ENCODE data around the gene SLC25A48.
A peak's percentile ranks its signal among the peaks of the same experiment; 100 is the strongest.

The SLC25A48 gene, protein sequence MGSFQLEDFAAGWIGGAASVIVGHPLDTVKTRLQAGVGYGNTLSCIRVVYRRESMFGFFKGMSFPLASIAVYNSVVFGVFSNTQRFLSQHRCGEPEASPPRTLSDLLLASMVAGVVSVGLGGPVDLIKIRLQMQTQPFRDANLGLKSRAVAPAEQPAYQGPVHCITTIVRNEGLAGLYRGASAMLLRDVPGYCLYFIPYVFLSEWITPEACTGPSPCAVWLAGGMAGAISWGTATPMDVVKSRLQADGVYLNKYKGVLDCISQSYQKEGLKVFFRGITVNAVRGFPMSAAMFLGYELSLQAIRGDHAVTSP

GRCh38 chr5:135834639-135835529 is at the start of gene SLC25A48:
SLC25A48 (plus strand) TSS chr5:135834663; CDS start chr5:135834848, 185 bp downstream.
- peak in 1 of 2 experiments; percentile 4 for DNase-seq

GRCh38 chr5:135800656-135801055 is 33.8 kb upstream of the SLC25A48 start:
- no peak for DNase-seq

DNA sequence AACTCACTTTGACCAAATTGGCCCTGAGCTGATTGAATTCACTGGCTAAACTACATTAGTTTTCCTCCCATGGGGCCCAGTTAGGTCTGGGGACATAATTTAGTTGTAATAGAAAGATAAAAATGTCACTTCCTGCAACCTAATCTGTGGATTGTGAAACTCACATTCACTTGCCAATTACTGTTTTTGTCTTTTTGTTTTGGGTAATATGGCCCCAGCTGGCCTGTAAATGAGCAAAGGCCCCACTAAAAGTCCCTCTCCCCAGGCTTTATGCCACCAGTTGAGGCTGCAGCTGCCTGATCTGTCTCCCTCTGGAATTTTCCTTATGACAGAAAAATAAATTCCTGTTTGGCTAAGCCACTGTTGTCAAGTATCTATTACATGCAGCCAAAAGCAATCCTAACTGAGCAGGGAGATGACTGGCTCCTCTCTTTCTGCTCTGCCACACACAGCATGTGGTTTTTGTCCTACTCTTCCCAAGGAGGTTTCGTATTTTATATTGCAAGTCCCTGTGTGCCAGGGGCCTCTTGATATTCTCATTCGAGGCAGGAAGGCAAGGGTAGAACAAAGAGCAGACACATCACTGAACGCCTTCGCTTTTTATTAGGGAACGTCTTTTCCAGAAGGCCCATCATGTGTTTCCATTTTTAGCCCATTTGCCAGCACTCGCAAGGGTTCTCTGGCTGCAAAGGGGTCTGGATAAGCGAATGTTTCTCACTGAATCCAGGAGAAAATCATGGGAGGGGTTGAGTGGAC is 24.1 kb upstream of the SLC25A48 start:
- DNase-seq: no peak

DNA sequence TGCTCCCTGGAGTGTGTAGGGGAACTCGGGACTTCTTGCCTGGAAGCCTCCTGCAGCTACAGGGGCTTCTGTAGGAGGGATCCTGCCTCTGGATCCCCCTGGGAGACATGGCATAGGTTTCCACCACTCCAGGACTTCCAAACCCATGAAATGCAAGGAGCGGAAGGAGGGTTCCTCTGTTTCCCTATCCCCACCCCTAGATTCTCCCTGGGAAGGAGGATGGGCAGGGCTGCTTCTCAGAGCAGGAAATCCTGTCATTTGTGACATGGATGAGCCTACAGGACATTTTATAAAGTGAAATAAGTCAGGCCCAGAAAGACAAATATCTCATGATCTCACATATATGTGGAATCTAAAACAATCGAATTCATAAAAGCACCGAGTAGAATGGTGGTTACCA is 23.5 kb upstream of the SLC25A48 start:
- DNase-seq: no peak

DNA sequence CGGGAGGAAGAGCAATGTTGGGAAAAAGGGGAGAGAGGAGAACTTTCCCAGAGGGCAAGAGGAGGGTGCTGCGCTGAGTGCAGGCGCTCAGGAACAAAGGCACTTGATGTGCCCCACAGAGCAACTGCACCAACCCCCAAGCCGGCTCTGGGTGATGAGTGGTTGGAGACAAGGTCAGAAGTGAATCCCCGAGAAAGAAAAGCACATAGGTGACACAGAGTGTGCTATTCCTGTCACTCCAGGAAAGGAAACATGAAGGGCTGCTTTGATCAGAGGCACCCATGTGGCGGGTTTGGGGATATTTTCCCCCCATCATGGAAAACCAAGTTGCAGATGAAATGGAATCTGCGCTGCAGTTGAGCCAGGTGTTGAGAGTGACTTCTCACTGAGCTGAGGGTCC is 20.7 kb upstream of the SLC25A48 start:
- no peak for DNase-seq

GRCh38 chr5:135814316-135814715 is 20.1 kb upstream of the SLC25A48 start:
- DNase-seq: no peak

- DNase-seq: no peak
Measured at GRCh38 chr5:135814812-135815211, 19.7 kb upstream of the SLC25A48 start.

- no peak for DNase-seq
Measured at GRCh38 chr5:135821061-135821801, 13.2 kb upstream of the SLC25A48 start.

GRCh38 chr5:135821802-135822201 is 12.7 kb upstream of the SLC25A48 start:
- no peak for DNase-seq

DNA sequence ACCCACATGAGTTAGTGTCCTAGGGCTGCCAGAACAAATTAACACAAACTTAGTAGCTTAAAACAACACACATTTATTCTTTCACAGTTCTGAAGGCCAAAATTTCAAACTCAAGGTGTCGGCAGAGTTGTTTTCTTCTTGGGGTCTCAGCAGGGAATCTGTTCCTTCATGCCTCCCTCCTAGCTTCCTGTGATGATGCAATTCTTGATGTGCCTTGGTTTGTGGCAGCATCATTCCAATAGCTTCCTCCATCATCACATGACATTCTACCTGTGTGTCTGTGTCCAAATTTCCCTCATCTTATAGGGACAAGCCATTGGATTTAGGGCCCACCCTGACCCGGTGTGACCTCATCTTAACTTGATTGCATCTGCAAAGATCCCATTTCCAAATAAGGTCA is 12.2 kb upstream of the SLC25A48 start:
- no peak for DNase-seq

- DNase-seq: no peak
Measured at GRCh38 chr5:135822959-135823358, 11.5 kb upstream of the SLC25A48 start.

DNA sequence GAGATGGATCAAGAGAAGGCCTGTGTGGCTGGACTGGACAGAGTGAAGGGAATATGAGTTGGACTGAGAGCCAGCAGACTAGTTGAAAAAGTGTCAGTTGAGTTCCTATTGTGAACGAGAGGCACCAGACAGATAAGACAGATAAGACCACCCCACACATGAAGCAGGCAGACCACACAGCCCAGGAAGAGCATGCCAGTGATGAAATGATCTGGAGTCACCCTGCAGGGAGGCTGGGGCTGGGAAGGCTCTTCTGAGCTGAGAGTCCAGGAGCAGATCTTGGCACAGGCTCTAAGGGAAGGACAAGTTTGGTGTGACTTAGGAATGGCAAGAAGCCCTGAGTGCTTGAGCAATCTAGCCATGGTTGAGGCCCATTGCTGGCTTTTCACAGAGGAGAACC is 10.6 kb upstream of the SLC25A48 start:
- DNase-seq: no peak

- no peak for DNase-seq
Measured at GRCh38 chr5:135824541-135825041, 9.9 kb upstream of the SLC25A48 start.

DNA sequence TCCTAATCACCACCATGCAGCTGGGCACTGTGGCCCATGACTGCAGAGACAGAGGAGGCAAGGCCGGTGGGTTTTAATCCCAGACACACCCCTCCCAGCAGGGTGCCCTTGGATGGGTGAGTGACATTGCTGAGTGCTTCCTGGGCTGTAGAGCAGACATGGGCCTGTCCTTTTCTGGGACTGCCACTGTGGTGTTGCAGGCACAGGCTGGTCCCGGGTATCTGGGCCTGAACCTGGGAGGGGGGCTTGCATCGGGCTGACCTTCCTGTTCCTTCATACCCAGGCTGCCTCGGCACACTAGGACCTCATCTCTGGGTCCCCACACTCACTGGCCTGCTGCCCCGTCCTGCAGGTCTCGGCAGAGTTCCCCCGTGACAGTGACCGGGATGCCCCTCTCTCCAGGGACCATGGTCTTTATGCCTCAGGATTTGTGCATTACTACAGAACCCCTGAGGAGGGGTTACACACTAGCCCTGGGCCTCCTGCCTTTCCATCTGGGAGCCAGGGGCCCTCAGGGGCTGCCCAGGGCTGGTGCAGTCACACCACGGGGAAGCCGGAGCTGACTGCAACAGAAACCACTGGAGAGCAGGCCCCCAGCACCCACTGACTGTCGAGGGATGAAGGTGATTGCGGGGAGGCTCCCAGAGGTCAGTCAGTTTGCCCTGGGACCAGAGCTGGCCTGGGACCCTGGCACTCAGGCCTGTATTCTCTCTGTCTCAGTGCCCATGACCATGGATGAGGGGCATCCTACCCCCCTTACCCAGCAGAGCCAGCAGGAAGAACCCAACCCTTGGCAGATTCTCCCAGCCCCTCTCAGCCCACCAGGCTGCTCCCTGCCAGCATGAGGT is 8.9 kb upstream of the SLC25A48 start:
- DNase-seq: no peak

DNA sequence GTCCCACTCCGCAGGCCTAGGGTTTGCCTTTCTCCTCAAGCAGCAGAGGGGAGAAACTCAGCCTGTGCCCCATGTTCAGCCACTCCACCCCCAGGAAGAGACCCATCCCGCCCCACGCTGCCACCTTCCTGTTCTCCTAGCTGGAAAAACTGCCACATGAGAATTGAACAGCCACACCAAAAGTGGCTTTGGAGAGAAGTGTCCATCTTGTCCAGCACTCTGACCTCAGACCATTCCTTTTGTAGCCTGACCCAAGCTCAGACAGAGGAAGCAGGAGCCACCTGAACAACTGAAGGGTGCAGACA is 8.3 kb upstream of the SLC25A48 start:
- no peak for DNase-seq

DNA sequence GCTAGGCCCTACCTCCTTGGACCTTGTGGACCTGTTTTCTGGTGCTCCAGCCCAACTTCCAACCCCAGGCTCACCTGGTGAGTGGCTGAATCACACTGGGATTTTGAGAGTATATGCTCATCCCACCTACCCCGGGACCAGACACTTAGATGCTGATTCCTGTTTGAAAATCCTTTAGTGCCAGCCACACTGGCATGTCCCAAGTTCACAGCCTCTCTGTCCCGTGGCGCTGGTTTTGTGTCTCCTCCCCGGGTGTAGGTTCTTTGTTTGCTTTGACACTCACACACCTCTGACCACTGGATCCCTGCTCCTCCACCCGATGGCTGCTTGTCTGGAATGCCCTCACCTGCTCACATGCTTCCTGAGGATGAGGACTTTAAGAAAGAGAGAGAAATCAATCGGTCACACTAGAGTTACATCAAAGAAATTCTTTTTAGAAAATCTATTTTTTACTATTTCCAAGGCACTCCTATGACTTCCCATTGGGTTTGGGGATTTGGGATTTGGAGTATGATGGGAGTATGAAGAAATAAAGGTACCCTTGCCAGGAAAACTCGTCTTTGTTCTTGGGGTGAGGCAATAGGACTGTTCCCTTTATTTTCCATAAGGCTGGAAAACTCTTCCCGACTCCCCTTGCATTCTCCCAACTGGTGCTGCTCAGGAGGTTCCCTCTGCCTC is 7.3 kb upstream of the SLC25A48 start:
- DNase-seq: no peak

GRCh38 chr5:135827965-135828781 is 6.3 kb upstream of the SLC25A48 start:
- no peak for DNase-seq

GRCh38 chr5:135828782-135829127 is 5.7 kb upstream of the SLC25A48 start:
- no peak for DNase-seq

DNA sequence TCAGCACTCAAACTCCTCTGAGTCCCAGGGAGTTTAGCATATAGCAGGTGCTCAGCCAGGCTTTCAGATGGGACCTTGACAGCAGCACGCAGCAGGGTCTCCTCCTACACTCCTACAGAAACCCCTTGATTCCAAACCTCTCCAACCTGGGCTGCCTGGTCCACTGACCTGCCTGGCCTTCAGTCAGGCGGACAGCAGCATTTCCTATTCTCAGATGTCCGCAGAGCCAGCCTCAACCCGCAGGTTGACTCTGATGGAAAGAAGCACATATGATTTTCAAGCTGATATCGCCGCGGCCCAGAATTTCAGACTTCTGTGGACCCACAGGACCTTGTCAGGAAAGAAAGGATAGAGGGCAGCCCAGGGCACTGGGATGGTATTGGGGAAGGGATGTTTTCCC is 5.3 kb upstream of the SLC25A48 start:
- DNase-seq: no peak

DNA sequence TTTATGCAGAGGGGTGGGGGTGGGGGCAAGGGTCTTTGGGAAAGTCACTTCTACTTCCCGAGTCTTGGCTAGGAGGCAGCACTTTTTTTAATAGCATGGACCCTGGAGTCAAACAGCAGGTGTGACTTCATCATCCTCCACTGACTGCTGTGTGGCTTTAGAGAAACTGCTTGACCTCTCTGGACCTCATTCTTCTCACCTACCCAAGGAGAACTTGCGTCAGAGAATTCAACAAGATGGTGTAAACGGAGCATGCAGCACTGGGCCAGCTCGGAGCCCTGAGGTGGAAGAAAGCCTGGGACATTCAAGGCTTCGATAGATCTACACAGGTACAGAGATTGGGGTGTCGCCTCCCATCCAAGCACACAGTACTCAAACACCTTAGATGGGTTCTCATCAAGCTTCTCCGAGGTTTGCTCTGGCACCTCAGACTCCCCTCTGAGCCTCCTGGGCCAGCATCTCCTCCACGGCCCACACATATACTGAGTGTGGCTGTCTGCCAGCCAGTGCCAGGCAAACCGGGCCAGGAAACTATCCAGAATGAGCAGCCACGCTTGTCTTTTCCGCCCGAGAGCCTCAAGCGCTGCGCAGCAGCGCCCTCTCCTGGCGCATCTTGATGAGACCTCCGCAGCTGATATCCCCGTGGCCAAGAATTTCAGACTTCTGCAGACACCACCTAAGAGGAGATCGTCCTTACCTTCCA is 4.6 kb upstream of the SLC25A48 start:
- peak in 1 of 2 experiments; percentile 16 for DNase-seq

Measured in stimulated activated CD4-positive, alpha-beta T cell treated with anti-CD3 and anti-CD28 coated beads, Interleukin-4, amount 100 ng/mL, for 4 hours (primary cell).